Activated B cell treated with CpG ODN at 0.5 μM for 24 hours (primary cell): ENCODE data around the gene TBC1D16. TPM values are rescaled to one million over a fixed set of nuclear protein-coding genes. Genes with fewer than 3 reads are reported as not detected.

Source experiments
- ATAC-seq: fragments of 200-7000 bp; cut with Tn5 transposase; one replicate; pipeline ENCODE4 v1.10.0; 2021; ENCODE audit warnings: low read depth, mild to moderate bottlenecking, moderate library complexity
- CTCF ChIA-PET: fragments of 350-600 bp; sonication (Branson Sonifier 250); formaldehyde crosslinking; loops from one replicate; lab custom pipeline; 2021; ENCODE audit warnings: antibody characterized with exemption; lab: Charles Lee
- POLR2A ChIA-PET: fragments of 350-600 bp; sonication (Branson Sonifier 250); formaldehyde crosslinking; loops from one replicate; lab custom pipeline; 2021; ENCODE audit warnings: antibody characterized with exemption; lab: Charles Lee
- DNase-seq: peaks from one replicate; pipeline ENCODE4 v3.0.0; 2022
- H3K27ac Mint-ChIP-seq: one replicate; pipeline ENCODE4 v1.8.0; 2020; ENCODE audit warnings: mixed read lengths
- H3K27me3 Mint-ChIP-seq: one replicate; pipeline ENCODE4 v1.8.0; 2021; ENCODE audit warnings: mixed read lengths
- H3K36me3 Mint-ChIP-seq: one replicate; pipeline ENCODE4 v1.8.0; 2021; ENCODE audit warnings: low read depth, mixed read lengths
- H3K4me1 Mint-ChIP-seq: one replicate; pipeline ENCODE4 v1.8.0; 2021; ENCODE audit warnings: mixed read lengths
- H3K4me3 Mint-ChIP-seq: one replicate; pipeline ENCODE4 v1.8.0; 2020; ENCODE audit warnings: mild to moderate bottlenecking, mixed read lengths
- H3K9me3 Mint-ChIP-seq: one replicate; pipeline ENCODE4 v1.8.0; 2020; ENCODE audit warnings: mixed read lengths
- intact Hi-C: fragments of 100-400 bp; cut with micrococcal nuclease; formaldehyde crosslinking; loops from one replicate; pipeline ENCODE4 v1.15.1; 2024
- total RNA-seq: library from RNA; stranded (reverse); gene quantifications from 2 replicates; pipeline ENCODE4 v1.2.3, GENCODE V29; 2022
- TF ChIP-seq, protein P1 (sequence below): fragments of 200-600 bp; IDR thresholded peaks from one replicate; pipeline ENCODE4 v1.8.0; 2022; ENCODE audit warnings: antibody characterized with exemption, mild to moderate bottlenecking

The TBC1D16 gene
- total RNA-seq, 1 donor from 2014 or later = 2.6 TPM

DNA sequence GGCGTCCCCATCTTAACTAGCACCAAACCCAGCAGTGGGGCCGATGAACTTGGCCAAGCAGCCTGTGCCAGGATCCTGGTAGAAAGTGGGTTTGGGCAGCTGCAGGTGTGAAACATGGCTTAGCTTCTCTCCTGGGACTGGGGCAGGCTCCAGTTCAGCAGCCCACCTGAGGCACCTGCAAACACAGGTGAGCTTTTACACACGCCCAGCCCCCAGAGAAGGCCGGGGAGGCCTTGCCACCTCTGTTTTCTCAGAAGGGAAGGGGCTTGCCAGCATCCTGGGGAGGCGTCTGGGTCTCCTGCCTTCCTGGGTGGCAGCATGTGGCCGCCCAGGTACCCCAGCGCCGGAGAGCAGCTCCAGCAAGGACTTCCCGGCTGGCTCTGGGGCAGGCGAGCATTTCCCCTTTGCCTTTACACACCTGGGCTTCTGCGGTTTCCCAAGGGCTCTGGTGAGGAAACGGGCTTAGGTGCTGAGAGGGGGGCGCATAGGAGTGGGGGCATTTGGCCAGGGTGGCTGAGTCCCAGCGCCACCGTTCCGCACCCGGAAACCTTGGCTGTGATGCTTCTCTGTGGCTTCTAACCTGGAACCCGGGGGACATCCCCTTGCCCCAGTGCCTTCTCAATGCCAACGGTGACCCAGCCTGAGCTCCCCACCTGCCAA lies 114.8 kb downstream of the TBC1D16 start:
- H3K27me3 Mint-ChIP-seq = peaks cover 2% of the 10 kb centered on the region
- no peaks in the 10 kb centered on the region for H3K9me3 Mint-ChIP-seq
- no peak overlapping the region for H3K27ac Mint-ChIP-seq
- CTCF ChIA-PET = interaction anchor here (0.6 kb wide), 1 partner anchor 54 kb away, joined by 4 read pairs; no protein-coding TSS in a partner anchor
- ATAC-seq = no peak
- POLR2A ChIA-PET = interaction anchor here (0.7 to 4.9 kb wide), 6 partner anchors 11 to 80 kb away, joined by 3 to 37 read pairs (median 4); no protein-coding TSS in a partner anchor
- H3K4me3 Mint-ChIP-seq = no peak overlapping the region
- H3K36me3 Mint-ChIP-seq = no peaks in the 10 kb centered on the region
- DNase-seq = no peak
- TF ChIP-seq, protein P1, sequence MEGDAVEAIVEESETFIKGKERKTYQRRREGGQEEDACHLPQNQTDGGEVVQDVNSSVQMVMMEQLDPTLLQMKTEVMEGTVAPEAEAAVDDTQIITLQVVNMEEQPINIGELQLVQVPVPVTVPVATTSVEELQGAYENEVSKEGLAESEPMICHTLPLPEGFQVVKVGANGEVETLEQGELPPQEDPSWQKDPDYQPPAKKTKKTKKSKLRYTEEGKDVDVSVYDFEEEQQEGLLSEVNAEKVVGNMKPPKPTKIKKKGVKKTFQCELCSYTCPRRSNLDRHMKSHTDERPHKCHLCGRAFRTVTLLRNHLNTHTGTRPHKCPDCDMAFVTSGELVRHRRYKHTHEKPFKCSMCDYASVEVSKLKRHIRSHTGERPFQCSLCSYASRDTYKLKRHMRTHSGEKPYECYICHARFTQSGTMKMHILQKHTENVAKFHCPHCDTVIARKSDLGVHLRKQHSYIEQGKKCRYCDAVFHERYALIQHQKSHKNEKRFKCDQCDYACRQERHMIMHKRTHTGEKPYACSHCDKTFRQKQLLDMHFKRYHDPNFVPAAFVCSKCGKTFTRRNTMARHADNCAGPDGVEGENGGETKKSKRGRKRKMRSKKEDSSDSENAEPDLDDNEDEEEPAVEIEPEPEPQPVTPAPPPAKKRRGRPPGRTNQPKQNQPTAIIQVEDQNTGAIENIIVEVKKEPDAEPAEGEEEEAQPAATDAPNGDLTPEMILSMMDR = no peak
- peaks cover 26% of the 10 kb centered on the region for H3K4me1 Mint-ChIP-seq
- intact Hi-C loops = no loop called here

DNA sequence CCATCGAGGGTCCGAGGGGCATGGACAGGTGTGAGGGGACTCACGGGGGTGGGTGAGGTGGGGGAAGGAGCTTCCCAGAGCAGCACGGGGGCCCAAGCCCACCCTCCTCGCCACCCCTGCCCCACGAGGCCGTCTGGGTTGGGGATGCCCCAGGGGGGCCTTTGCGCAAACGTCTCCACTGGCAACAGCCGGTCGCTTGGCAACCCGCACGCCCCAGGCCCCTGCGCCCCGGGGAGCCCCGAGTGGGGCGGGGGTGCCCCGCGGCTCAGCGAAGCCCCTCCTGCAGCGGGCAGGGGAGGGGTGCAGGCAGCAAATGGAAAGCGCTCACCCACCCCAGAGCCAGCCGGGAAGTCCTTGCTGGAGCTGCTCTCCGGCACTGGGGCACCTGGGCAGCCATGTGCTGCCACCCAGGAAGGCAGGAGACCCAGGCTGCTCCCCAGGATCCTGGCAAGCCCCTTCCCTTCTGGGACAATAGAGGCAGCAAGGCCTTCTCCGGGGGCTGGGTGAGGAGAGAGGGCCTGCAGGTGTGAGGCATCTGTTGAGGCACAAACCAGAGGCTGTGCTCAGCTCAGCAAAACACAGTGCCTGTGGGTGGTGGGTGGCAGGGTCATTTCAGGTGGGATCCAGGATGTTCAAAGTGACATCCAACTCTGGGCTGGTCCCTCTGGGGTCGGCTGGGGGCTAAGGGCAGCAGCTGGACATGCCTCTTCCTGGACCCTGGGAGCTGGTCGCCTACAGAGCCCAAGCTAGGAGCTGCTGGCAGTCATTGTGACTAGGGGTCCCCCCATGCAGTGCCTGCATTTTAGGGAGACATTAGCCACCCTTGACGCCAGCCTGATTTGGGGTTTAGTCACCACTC lies 115.6 kb downstream of the TBC1D16 start:
- intact Hi-C loops = no loop called here
- CTCF ChIA-PET = no interaction called here
- H3K27me3 Mint-ChIP-seq = peaks cover 2% of the 10 kb centered on the region
- peaks cover 32% of the 10 kb centered on the region for H3K4me1 Mint-ChIP-seq
- no peak for DNase-seq
- POLR2A ChIA-PET = interaction anchor here (0.9 to 4.9 kb wide), 7 partner anchors 8 to 83 kb away, joined by 3 to 37 read pairs (median 3); no protein-coding TSS in a partner anchor
- no peak overlapping the region for H3K4me3 Mint-ChIP-seq
- TF ChIP-seq, protein P1 = no peak
- H3K36me3 Mint-ChIP-seq = no peaks in the 10 kb centered on the region
- no peak for ATAC-seq
- no peak overlapping the region for H3K27ac Mint-ChIP-seq
- H3K9me3 Mint-ChIP-seq = no peaks in the 10 kb centered on the region

- H3K9me3 Mint-ChIP-seq = no peaks in the 10 kb centered on the region
- no peaks in the 10 kb centered on the region for H3K36me3 Mint-ChIP-seq
- peaks cover 2% of the 10 kb centered on the region for H3K27me3 Mint-ChIP-seq
- POLR2A ChIA-PET = interaction anchor here (1.3 to 1.9 kb wide), 2 partner anchors 51 to 82 kb away, joined by 4 to 10 read pairs; no protein-coding TSS in a partner anchor
- TF ChIP-seq, protein P1 = no peak
- no peak for DNase-seq
- peaks cover 32% of the 10 kb centered on the region for H3K4me1 Mint-ChIP-seq
- H3K27ac Mint-ChIP-seq = no peak overlapping the region
- intact Hi-C loops = no loop called here
- CTCF ChIA-PET = interaction anchor here (0.8 kb wide), 1 partner anchor 51 kb away, joined by 3 read pairs; no protein-coding TSS in a partner anchor
- no peak for ATAC-seq
- H3K4me3 Mint-ChIP-seq = no peak overlapping the region
Measured at GRCh38 chr17:79919164-79919585, 116.5 kb downstream of the TBC1D16 start.

GRCh38 chr17:79918581-79919163 lies 117.0 kb downstream of the TBC1D16 start:
- ATAC-seq (no peak), DNase-seq (no peak)
- CTCF ChIA-PET = interaction anchor here (0.8 kb wide), 1 partner anchor 52 kb away, joined by 3 read pairs; no protein-coding TSS in a partner anchor
- Mint-ChIP-seq H3K4me3 (no peak overlapping the region), H3K27ac (no peak overlapping the region), H3K36me3 (no peaks in the 10 kb centered on the region), H3K4me1 (peaks cover 29% of the 10 kb centered on the region), H3K9me3 (no peaks in the 10 kb centered on the region), H3K27me3 (peaks cover 2% of the 10 kb centered on the region)
- POLR2A ChIA-PET = interaction anchor here (1.9 kb wide), 1 partner anchor 52 kb away, joined by 10 read pairs; no protein-coding TSS in a partner anchor
- TF ChIP-seq, protein P1 = no peak
- intact Hi-C loops = no loop called here
